ENCODE measurements around the gene MMP15. TPM values are rescaled to one million over a fixed set of nuclear protein-coding genes. Genes with fewer than 3 reads are reported as not detected.

Gene MMP15
- total and polyA plus RNA-seq, 2 of the 13 experiments (the other 11 are each of a cell fraction or from before 2014, with no cell fraction given) = 35.2 to 44.9 TPM

DNA sequence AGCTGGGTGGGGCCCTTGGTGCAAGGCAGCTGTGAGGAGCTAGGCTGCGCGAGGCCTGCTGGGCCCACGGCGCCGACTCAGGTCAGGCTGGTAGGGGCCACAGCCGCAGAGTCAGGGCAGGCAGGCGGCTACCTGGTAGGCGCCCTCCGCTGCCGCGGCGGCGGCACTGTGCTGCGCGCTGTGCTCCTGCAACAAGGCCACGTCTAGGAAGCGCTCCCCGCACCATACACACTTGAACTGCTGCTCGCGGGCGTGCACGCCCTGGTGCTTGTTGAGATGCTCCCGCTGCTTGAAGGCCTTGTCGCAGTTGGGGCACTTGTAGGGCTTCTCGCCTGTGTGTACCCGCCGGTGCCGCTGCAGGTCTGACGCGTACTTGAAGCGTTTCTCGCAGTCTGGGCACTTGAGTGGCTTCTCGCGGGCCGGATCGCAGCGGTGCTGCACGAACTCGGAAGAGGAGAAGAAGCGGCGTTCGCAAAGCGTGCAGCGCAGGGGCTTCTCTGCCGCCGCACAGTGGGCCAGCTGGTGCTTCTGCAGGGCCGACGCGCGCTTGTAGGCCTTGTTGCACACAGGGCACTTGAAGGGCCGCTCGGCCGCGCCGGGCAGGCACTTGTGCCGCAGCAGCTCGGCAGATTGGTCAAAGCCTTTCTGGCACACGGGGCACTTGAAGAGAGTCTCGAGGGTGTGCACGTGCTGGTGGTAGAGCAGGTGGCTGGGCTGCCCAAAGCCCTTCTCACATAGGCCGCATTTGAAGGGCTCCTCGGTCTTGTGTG, 29.0 kb upstream of the MMP15 start:
- Histone ChIP-seq H3K79me2 (ENCODE audit: insufficient read depth, low read length) (peaks cover 4% of the 10 kb centered on the region), H3K27me3 (ENCODE audit: control insufficient read depth in 1 of 2, insufficient read depth in 2 of 2, low read length in 2 of 2) (peaks cover 0 to under 1% of the 10 kb centered on the region in 2 experiments; a peak in 1 of 5 replicates), H3K4me1 (ENCODE audit: insufficient read depth, low read length) (peaks cover 15% of the 10 kb centered on the region), H3K9me3 (ENCODE audit: low read length) (no peaks in the 10 kb centered on the region), H3K4me2 (ENCODE audit: low read depth, low read length) (no peak overlapping the region), H3K27ac (ENCODE audit: extremely low read length, insufficient read depth, low read length) (no peak overlapping the region), H3K4me3 (replicated peaks in 1 of 3; ENCODE audit: insufficient read depth in 1 of 3, low read depth in 2 of 3, low read length in 3 of 3) (no peak overlapping the region), H3K9ac (ENCODE audit: insufficient read depth, low read depth, low read length) (no peak overlapping the region), H2AFZ (ENCODE audit: low read length) (no peak overlapping the region), H3K36me3 (replicated peaks in 1 of 2; ENCODE audit: control insufficient read depth in 1 of 2, insufficient read depth in 2 of 2, low read length in 2 of 2) (peaks cover 9 to 19% of the 10 kb centered on the region in 2 experiments; a peak in 4 of 5 replicates), H4K20me1 (ENCODE audit: insufficient read depth, low read length) (no peaks in the 10 kb centered on the region)
- CTCF ChIA-PET (ENCODE audit: low intra/inter-chr PET ratio, low total read pairs) = no interaction called here
- DNase-seq (ENCODE audit: low spot score) (no peak), ATAC-seq (no peak), FAIRE-seq (no peak)
- intact Hi-C loops (cut with micrococcal nuclease; ENCODE audit: unreplicated experiment) (no loop called here), in situ Hi-C loops (cut with HindIII; ENCODE audit: extremely low pct_ligation_motif_present, low pct_unique_long_range_greater_than_20kb) (no loop called here)
- BruUV-seq (replicated peaks) = no TSS peak
- WGBS (ENCODE audit: low lambda C conversion rate) = 97% methylated on average over 51 of the region's 62 CpGs
- POLR2A ChIA-PET = no interaction called here
- no peak for TF ChIP-seq CERS6 (CRISPR knock-in tag; IDR thresholded peaks at IDR 0.05)
- TF ChIP-seq ZNF660 (CRISPR knock-in tag; IDR thresholded peaks at IDR 0.05; ENCODE audit: borderline replicate concordance, low read depth) = no peak
- no peak for TF ChIP-seq ZSCAN20 (CRISPR knock-in tag; IDR thresholded peaks at IDR 0.05; ENCODE audit: borderline replicate concordance)
- no peak for TF ChIP-seq NFATC3 (CRISPR knock-in tag; IDR thresholded peaks at IDR 0.05)
- TF ChIP-seq, protein P1, sequence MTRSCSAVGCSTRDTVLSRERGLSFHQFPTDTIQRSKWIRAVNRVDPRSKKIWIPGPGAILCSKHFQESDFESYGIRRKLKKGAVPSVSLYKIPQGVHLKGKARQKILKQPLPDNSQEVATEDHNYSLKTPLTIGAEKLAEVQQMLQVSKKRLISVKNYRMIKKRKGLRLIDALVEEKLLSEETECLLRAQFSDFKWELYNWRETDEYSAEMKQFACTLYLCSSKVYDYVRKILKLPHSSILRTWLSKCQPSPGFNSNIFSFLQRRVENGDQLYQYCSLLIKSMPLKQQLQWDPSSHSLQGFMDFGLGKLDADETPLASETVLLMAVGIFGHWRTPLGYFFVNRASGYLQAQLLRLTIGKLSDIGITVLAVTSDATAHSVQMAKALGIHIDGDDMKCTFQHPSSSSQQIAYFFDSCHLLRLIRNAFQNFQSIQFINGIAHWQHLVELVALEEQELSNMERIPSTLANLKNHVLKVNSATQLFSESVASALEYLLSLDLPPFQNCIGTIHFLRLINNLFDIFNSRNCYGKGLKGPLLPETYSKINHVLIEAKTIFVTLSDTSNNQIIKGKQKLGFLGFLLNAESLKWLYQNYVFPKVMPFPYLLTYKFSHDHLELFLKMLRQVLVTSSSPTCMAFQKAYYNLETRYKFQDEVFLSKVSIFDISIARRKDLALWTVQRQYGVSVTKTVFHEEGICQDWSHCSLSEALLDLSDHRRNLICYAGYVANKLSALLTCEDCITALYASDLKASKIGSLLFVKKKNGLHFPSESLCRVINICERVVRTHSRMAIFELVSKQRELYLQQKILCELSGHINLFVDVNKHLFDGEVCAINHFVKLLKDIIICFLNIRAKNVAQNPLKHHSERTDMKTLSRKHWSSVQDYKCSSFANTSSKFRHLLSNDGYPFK (CRISPR knock-in tag; IDR thresholded peaks at IDR 0.05; ENCODE audit: borderline replicate concordance) = no peak
- peak; percentile 42 for TF ChIP-seq RBFOX2 (IDR thresholded peaks at IDR 0.05; ENCODE audit: low read depth, low read length)
- TF ChIP-seq ZNF160 (CRISPR knock-in tag; IDR thresholded peaks at IDR 0.05) = no peak
- TF ChIP-seq GRHL1 (CRISPR knock-in tag; conservative IDR thresholded peaks at IDR 0.05) = no peak
- peak; percentile 9; the same call in 1 of the 2 replicates for TF ChIP-seq POLR2G (IDR thresholded peaks at IDR 0.05; ENCODE audit: low read depth, low read length)
- no peak for TF ChIP-seq ZSCAN25 (CRISPR knock-in tag; IDR thresholded peaks at IDR 0.05)
- TF ChIP-seq ZC3H13 (CRISPR knock-in tag; IDR thresholded peaks at IDR 0.05) = peak; percentile 60; the same call in 1 of the 2 replicates
- TF ChIP-seq ZNF83 (CRISPR knock-in tag; IDR thresholded peaks at IDR 0.05; ENCODE audit: borderline replicate concordance) = no peak
- TF ChIP-seq ZKSCAN8 (CRISPR knock-in tag; IDR thresholded peaks at IDR 0.05; ENCODE audit: borderline replicate concordance) = no peak
- no peak for TF ChIP-seq SATB2 (CRISPR knock-in tag; IDR thresholded peaks at IDR 0.05)
- TF ChIP-seq ZNF569 (CRISPR knock-in tag; IDR thresholded peaks at IDR 0.05; ENCODE audit: borderline replicate concordance) = no peak
- TF ChIP-seq TERF1 (CRISPR knock-in tag; IDR thresholded peaks at IDR 0.05) = no peak
- no peak for TF ChIP-seq ZNF75D (CRISPR knock-in tag; IDR thresholded peaks at IDR 0.05; ENCODE audit: borderline replicate concordance)

All from HepG2 (cell line).